IMR-90 (cell line): ENCODE results near the gene MAML1.

ENCODE experiments used
- CEBPB ChIP-seq: IDR thresholded peaks from 2 replicates; pipeline ENCODE4 v1.6.1; 2012; ENCODE audit warnings: low read depth, low read length, improper control_type of control experiment
- CHD1 ChIP-seq: IDR thresholded peaks from 2 replicates; pipeline ENCODE4 v1.6.1; 2012; ENCODE audit warnings: low read depth, low read length, improper control_type of control experiment
- CTCF ChIP-seq: conservative IDR thresholded peaks from 2 replicates; pipeline ENCODE4 v1.5.1; 2012; ENCODE audit warnings: mild to moderate bottlenecking, low read depth, low read length, improper control_type of control experiment
- FOS ChIP-seq: fragments of 150-350 bp; IDR thresholded peaks from 2 replicates; pipeline ENCODE4 v1.6.1; 2016; ENCODE audit warnings: low read depth, low read length
- MAZ ChIP-seq: IDR thresholded peaks from 2 replicates; pipeline ENCODE4 v1.6.1; 2012; ENCODE audit warnings: low read depth, mild to moderate bottlenecking, low read length, improper control_type of control experiment, moderate library complexity, borderline replicate concordance
- MXI1 ChIP-seq: IDR thresholded peaks from 2 replicates; pipeline ENCODE4 v1.6.1; 2012; ENCODE audit warnings: low read depth, mild to moderate bottlenecking, low read length, moderate library complexity, borderline replicate concordance
- POLR2A ChIP-seq: IDR thresholded peaks from 2 replicates; pipeline ENCODE4 v1.6.1; 2012; ENCODE audit warnings: mild to moderate bottlenecking, low read depth, low read length
- RAD21 ChIP-seq: IDR thresholded peaks from 2 replicates; pipeline ENCODE4 v1.6.1; 2012; ENCODE audit warnings: low read length, improper control_type of control experiment

GRCh38 chr5:179795863-179796833 is 63.5 kb downstream of the MAML1 start:
- TF ChIP-seq CTCF (peak; percentile 84), CEBPB (no peak), FOS (no peak), CHD1 (no peak), POLR2A (0 out of 2 replicates have a peak, but pooled peaks have one; percentile 27), MXI1 (peak; percentile 55; the same call in 1 of the 2 replicates), RAD21 (peak; percentile 64), MAZ (peak; percentile 63)
